ENCODE measurements around the gene MPG. TPM values are rescaled to one million over a fixed set of nuclear protein-coding genes. Genes with fewer than 3 reads are reported as not detected.
A peak's percentile ranks its signal among the peaks of the same experiment; 100 is the strongest.

MPG gene
- total RNA-seq, 2 experiments from 2014 or later: 47.0 to 57.0 TPM

DNA sequence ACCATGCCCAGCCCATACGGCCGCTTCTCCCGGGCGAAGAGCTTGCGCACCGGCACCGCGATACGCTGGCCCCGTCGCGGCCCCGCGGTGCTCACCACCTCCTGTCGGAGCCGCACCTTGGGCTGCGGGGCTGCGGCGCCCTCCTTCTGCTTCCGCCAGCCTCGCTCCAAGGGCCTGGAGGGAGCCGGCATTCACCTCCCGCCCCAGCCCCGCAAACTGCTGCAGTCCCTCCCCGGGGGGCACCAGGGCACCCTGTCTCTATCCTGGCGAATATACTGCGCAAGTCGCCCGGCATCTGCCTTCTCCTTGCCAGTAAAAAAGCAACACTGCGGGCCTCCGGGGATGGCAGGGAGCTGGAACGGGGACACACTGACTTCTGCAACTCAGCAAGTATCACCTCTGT lies 16.1 kb upstream of the MPG start:
- intact Hi-C loops (cut with DNase I, micrococcal nuclease): no loop called here
- no peak overlapping the region for H3K4me3 Mint-ChIP-seq
- peaks cover 1% of the 10 kb centered on the region for H3K36me3 Mint-ChIP-seq (ENCODE audit: low read depth)
- ATAC-seq: no peak
- no peaks in the 10 kb centered on the region for H3K4me1 Mint-ChIP-seq
- ChIA-PET POLR2A (no interaction called here), CTCF (interaction anchor here (1.4 to 11.4 kb wide), 3 partner anchors 32 to 300 kb away, joined by 4 to 214 read pairs (median 4); no protein-coding TSS in a partner anchor)
- H3K27ac Mint-ChIP-seq: no peak overlapping the region
- H3K27me3 Mint-ChIP-seq: no peaks in the 10 kb centered on the region
- H3K9me3 Mint-ChIP-seq (ENCODE audit: low read depth): no peaks in the 10 kb centered on the region
- no peak for DNase-seq

DNA sequence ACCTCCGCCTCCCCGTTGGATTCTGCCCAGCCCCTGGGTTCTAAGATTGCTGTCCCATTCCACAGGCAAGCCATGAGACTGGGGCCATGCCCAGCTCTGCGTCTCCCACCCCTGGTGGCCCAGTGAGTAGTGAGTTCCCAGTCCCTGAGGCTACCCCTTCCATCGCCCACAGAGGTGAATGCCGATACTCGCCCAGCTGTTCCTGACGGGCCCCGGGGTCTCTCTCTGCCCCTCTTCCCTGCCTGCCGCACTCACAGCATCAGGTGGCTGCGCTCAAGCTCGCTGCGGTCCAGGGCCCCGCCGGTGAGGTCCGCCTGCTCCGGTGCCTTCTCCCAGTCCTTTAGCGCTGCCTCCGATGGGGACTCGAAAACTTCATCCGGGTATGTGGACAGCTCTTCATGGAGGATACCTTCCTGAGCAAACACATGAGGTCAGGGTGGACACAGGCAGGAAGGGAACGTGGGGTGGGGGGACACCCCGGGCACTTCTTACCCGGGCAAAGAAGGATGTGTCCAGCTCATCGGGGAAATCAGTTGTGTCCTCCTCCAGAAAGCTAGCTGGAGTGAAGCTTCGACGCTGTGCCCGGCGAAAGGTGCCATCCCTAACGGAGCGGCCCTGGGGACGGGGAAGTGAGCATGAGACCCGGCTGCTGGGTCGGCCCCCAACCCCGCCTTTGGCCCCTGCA lies 15.6 kb upstream of the MPG start:
- Mint-ChIP-seq H3K36me3 (ENCODE audit: low read depth) (peaks cover 1% of the 10 kb centered on the region), H3K27me3 (no peaks in the 10 kb centered on the region), H3K4me3 (no peak overlapping the region), H3K9me3 (ENCODE audit: low read depth) (no peaks in the 10 kb centered on the region), H3K27ac (no peak overlapping the region), H3K4me1 (no peaks in the 10 kb centered on the region)
- ChIA-PET POLR2A (no interaction called here), CTCF (interaction anchor here (0.9 to 11.4 kb wide), 4 partner anchors 32 to 300 kb away, joined by 3 to 214 read pairs (median 4); no protein-coding TSS in a partner anchor)
- DNase-seq: no peak
- no peak for ATAC-seq
- intact Hi-C loops (cut with DNase I, micrococcal nuclease): no loop called here

DNA sequence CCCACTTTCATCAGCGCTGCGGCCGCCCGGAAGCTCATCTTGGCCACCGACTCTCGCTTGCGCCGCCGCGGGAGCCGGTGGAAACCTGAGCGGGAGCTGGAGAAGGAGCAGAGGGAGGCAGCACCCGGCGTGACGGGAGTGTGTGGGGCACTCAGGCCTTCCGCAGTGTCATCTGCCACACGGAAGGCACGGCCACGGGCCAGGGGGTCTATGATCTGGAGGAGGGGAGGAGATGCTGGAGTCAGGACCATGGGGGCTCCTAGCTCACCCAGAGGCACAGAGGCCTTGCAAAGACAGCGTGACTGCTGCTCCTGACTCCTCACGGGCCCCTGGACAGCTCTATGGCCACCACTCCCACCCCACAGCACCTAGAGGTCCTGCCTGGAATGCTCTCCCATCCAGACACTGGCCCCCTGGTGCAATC lies 15.0 kb upstream of the MPG start:
- no peak for ATAC-seq
- no peak for DNase-seq

DNA sequence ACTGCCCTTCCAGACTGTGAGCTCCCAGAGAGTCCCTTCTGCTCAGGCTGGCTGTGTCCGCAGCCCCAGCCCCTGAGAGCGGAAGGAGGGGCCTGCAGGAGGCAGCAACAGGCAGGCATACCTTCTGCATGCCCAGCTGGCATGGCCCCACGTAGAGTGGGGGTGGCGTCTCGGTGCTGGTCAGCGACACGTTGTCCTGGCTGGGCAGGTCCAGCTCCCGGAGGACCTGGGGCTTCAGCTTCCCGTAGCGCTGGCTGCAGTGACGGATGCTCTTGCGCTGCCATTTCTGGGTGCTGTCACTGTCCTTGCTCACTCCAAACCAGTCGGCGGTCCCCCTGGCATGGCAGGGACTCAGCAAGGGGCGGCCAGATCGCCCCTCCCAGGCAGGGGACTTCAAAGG lies 14.6 kb upstream of the MPG start:
- intact Hi-C loops (cut with DNase I, micrococcal nuclease): no loop called here
- ATAC-seq: no peak
- ChIA-PET POLR2A (interaction anchor here (1.1 kb wide), 1 partner anchor 13 kb away, joined by 3 read pairs; no protein-coding TSS in a partner anchor), CTCF (interaction anchor here (0.9 to 11.4 kb wide), 9 partner anchors 12 to 299 kb away, joined by 3 to 214 read pairs (median 4); no protein-coding TSS in a partner anchor)
- no peak overlapping the region for H3K4me3 Mint-ChIP-seq
- H3K27ac Mint-ChIP-seq: no peak overlapping the region
- no peaks in the 10 kb centered on the region for H3K27me3 Mint-ChIP-seq
- no peaks in the 10 kb centered on the region for H3K9me3 Mint-ChIP-seq (ENCODE audit: low read depth)
- H3K36me3 Mint-ChIP-seq (ENCODE audit: low read depth): no peaks in the 10 kb centered on the region
- no peaks in the 10 kb centered on the region for H3K4me1 Mint-ChIP-seq
- no peak for DNase-seq

More for the DNA sequence above, 15.0 kb upstream of the MPG start:
- H3K4me1 Mint-ChIP-seq: no peaks in the 10 kb centered on the region
- H3K9me3 Mint-ChIP-seq (ENCODE audit: low read depth): no peaks in the 10 kb centered on the region
- H3K4me3 Mint-ChIP-seq: no peak overlapping the region
- H3K36me3 Mint-ChIP-seq (ENCODE audit: low read depth): peaks cover 1% of the 10 kb centered on the region
- POLR2A ChIA-PET: interaction anchor here (1.1 kb wide), 1 partner anchor 14 kb away, joined by 3 read pairs; no protein-coding TSS in a partner anchor
- H3K27me3 Mint-ChIP-seq: no peaks in the 10 kb centered on the region
- no peak overlapping the region for H3K27ac Mint-ChIP-seq
- CTCF ChIA-PET: interaction anchor here (0.9 to 11.4 kb wide), 7 partner anchors 12 to 299 kb away, joined by 3 to 214 read pairs (median 4); no protein-coding TSS in a partner anchor
- intact Hi-C loops (cut with DNase I, micrococcal nuclease): no loop called here

DNA sequence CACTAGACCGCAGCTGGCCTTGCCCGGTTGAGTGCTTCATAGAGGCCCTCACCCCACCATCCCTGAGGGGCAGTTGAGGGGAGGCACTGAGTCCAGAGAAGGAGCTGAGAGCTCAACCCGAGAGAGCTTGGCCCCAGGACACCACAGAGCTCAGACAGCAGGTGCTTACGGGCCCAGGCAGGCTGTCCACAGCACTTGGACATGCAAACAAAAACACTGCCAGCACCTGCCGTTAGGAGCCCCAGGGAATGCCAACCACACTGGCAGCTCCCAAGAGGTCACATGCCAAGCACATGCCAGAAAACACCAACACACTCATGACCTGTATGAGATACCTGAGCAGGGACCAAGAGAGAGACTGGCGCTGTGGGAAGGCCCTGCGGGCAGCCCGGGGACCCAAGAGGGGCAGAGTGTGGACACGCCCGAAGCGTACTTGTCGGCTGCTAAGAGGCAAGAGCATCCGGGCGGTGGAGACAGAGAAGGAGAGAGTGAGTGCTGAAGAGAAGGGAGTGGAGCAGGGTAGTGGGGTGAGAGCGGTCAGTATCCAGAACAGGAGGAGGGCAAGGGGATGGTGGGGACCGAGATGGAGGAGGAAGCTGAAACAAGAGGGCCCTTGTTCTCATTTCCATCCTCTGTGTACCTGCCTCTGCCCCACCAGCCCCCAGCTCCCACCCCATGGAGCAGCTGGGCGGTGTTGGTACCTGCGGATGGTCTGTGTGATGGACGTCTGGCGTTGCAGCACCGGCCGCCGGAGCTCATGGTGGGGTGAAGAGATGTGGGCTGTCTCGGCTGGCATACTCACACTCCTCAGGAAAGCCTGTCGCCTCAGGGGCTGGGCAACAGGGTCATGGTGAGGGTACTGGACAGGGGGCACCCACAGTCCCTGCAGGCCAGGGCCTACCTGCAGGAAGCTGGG lies 13.8 kb upstream of the MPG start:
- intact Hi-C loops (cut with DNase I, micrococcal nuclease): no loop called here

DNA sequence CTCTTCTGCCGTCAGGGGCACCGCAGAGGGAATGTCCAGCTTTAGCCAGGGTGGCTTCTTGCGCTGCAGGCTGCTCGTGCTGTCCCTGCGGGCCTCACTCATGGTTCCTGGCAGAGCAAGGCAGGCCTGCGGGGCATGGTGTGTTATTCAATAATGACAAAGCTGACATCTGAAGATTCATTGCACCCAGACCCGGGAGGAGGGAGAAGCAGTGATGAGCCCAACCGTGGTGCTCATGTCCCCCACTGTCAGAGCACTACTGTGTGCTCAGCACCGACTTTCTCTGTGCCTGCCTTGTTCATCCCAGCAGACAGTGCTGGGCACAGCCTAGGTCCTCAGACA lies 13.1 kb upstream of the MPG start:
- ATAC-seq (no peak), DNase-seq (no peak)
- Mint-ChIP-seq H3K36me3 (ENCODE audit: low read depth) (no peaks in the 10 kb centered on the region), H3K27me3 (peaks cover 6% of the 10 kb centered on the region), H3K9me3 (ENCODE audit: low read depth) (no peaks in the 10 kb centered on the region), H3K4me1 (no peaks in the 10 kb centered on the region), H3K4me3 (no peak overlapping the region), H3K27ac (no peak overlapping the region)
- POLR2A ChIA-PET: no interaction called here
- CTCF ChIA-PET: interaction anchor here (0.8 to 11.4 kb wide), 12 partner anchors 8 to 297 kb away, joined by 3 to 214 read pairs (median 10); partner anchors contain the start of genes MPG, POLR3K and SNRNP25
- intact Hi-C loops (cut with DNase I, micrococcal nuclease): loop anchor here (1.0 kb wide), 3 partner anchors 32 to 297 kb away; no protein-coding TSS in a partner anchor

More for the DNA sequence above, 13.8 kb upstream of the MPG start:
- ChIA-PET POLR2A (interaction anchor here (1.1 kb wide), 1 partner anchor 13 kb away, joined by 3 read pairs; no protein-coding TSS in a partner anchor), CTCF (interaction anchor here (0.9 to 11.4 kb wide), 11 partner anchors 8 to 298 kb away, joined by 3 to 214 read pairs (median 5); partner anchors contain the start of gene MPG)
- H3K27ac Mint-ChIP-seq: no peak overlapping the region
- H3K9me3 Mint-ChIP-seq (ENCODE audit: low read depth): no peaks in the 10 kb centered on the region
- ATAC-seq (no peak), DNase-seq (no peak)
- no peaks in the 10 kb centered on the region for H3K36me3 Mint-ChIP-seq (ENCODE audit: low read depth)
- no peak overlapping the region for H3K4me3 Mint-ChIP-seq
- no peaks in the 10 kb centered on the region for H3K4me1 Mint-ChIP-seq
- no peaks in the 10 kb centered on the region for H3K27me3 Mint-ChIP-seq

DNA sequence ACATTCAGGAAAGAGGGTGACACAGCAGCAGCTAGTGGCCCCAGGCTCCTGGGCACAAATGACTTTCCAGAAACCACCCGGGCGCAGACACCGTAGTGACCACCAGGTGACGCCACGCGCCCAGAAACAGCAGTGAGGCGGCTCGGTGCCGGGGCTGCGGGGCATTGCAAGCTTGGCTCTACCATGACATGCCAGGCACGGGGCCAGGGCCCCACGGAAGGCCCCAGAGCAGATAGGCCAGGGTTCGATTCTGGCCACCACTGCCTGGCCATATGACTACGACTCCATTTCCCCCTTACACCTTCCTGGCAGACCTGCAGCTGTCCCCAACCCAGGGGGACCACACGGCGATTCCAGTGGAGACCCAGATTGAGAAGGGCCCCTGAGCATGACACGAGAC lies 12.3 kb upstream of the MPG start:
- no peaks in the 10 kb centered on the region for H3K9me3 Mint-ChIP-seq (ENCODE audit: low read depth)
- H3K4me3 Mint-ChIP-seq: no peak overlapping the region
- no peaks in the 10 kb centered on the region for H3K36me3 Mint-ChIP-seq (ENCODE audit: low read depth)
- CTCF ChIA-PET: interaction anchor here (0.6 to 11.4 kb wide), 25 partner anchors 9 to 319 kb away, joined by 3 to 214 read pairs (median 4); partner anchors contain the start of genes POLR3K and SNRNP25
- H3K4me1 Mint-ChIP-seq: no peaks in the 10 kb centered on the region
- POLR2A ChIA-PET: interaction anchor here (0.5 to 1.9 kb wide), 3 partner anchors 12 to 422 kb away, joined by 3 to 7 read pairs (median 6); partner anchors contain the start of gene MPG
- peaks cover 8% of the 10 kb centered on the region for H3K27me3 Mint-ChIP-seq
- intact Hi-C loops (cut with DNase I, micrococcal nuclease): loop anchor here (1.0 kb wide), 3 partner anchors 32 to 297 kb away; no protein-coding TSS in a partner anchor
- ATAC-seq: peak; percentile 94
- H3K27ac Mint-ChIP-seq: no peak overlapping the region
- DNase-seq: peak; percentile 94

DNA sequence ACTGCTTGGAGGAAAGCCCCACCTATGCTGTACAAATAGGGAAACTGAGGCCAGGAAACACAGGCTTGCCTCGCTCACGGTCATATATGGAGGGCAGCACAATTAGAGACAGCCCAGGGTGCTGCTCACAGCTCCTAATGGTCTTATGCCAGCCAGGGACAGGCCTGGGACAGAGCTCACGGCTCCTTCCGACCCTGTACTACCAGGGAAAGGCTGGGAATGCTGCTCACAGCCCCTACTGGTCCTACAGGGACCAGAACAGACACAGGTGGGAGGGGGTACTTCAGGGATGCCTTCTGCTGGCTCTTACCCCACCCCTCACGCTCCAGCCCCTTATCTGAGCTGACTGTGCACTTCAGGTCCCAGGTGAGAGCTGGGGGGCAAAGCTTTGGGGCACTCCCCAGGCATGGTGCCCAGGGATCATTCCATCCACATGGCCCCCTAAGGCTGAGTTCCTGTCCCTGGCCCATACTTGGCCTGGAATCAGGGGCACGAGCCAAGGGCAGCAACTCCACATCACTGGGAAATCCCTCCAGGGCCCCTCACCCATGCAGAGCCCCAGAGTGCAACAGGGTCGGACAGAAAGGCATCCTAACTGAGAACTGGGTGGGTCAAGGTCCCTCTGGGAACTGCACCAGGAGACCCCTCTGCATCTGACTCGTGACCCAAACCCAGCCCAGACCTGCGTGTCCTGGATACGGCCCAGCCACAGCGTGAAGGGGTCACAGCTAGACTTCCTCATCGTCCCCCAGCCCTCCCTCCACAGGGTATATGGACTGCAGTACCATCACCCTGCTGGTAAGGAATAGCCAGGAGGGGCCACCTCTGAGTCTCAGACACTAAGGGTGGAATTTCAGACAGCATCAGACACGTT lies 11.5 kb upstream of the MPG start:
- Mint-ChIP-seq H3K27me3 (peaks cover 12% of the 10 kb centered on the region), H3K9me3 (ENCODE audit: low read depth) (no peaks in the 10 kb centered on the region), H3K36me3 (ENCODE audit: low read depth) (no peaks in the 10 kb centered on the region), H3K4me3 (no peak overlapping the region), H3K27ac (no peak overlapping the region), H3K4me1 (no peaks in the 10 kb centered on the region)
- ATAC-seq: no peak
- POLR2A ChIA-PET: interaction anchor here (0.5 to 1.9 kb wide), 2 partner anchors 11 to 421 kb away, joined by 6 to 7 read pairs; partner anchors contain the start of gene MPG
- intact Hi-C loops (cut with DNase I, micrococcal nuclease): no loop called here
- no peak for DNase-seq
- CTCF ChIA-PET: interaction anchor here (0.7 to 11.4 kb wide), 22 partner anchors 10 to 296 kb away, joined by 3 to 214 read pairs (median 6); partner anchors contain the start of genes POLR3K and SNRNP25

DNA sequence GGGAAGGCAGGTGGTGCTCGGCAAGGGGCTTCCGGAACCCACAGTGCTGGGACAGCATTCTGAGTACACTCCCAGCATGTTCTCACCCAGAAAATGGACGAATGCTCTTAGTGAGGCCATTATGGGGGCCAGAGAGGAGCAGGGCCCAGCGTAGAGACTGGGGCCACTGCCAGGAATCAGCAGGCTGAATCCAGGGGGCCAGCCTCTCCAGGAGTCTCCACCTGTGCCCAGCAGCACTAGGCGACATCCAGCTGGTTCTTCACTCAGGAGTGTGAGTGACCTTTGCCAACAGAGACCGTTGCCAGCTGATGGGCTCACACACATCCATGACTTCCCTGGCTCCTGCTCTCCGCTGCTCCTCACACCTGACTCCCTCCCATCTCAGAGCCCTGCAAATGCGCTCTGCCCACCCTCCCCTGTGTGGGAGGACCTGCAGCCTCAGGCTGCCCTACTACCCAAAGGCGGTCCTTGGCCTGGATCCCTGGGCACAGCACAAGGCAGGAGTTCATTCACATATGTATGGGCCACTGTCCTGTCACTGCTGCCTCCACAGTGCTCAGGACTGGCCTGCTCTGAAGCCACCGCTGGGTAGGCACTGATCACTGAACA lies 10.7 kb upstream of the MPG start:
- Mint-ChIP-seq H3K27me3 (peaks cover 15% of the 10 kb centered on the region), H3K36me3 (ENCODE audit: low read depth) (no peaks in the 10 kb centered on the region), H3K9me3 (ENCODE audit: low read depth) (no peaks in the 10 kb centered on the region), H3K27ac (no peak overlapping the region), H3K4me1 (no peaks in the 10 kb centered on the region), H3K4me3 (no peak overlapping the region)
- CTCF ChIA-PET: interaction anchor here (1.7 to 11.4 kb wide), 2 partner anchors 27 to 40 kb away, joined by 7 to 214 read pairs; no protein-coding TSS in a partner anchor
- ATAC-seq (no peak), DNase-seq (no peak)
- POLR2A ChIA-PET: no interaction called here
- intact Hi-C loops (cut with DNase I, micrococcal nuclease): no loop called here
